Esophagus squamous epithelium (tissue), 5 donors: ENCODE data around the gene PPP2R5B. TPM values are rescaled to one million over a fixed set of nuclear protein-coding genes. Genes with fewer than 3 reads are reported as not detected.

Experiments
- DNase-seq: peaks from one replicate; lab custom pipeline; 2025; lab: John Stamatoyannopoulos, UW
- H3K27ac ChIP-seq, 4 donors: fragments of 200-600 bp; sonication (generic); one replicate each; pipeline ENCODE4 v1.5.1; 2016 to 2019; ENCODE audit warnings: mild to moderate bottlenecking in 1 of 4
- H3K27me3 ChIP-seq, 4 donors: fragments of 200-600 bp; sonication (generic); 1 replicate in 3 of 4; 2 replicates in 1 of 4; pipeline versions ENCODE4 v1.5.1 to v1.6.0; 2017 to 2021; ENCODE audit warnings: antibody characterized with exemption in 1 of 4
- H3K36me3 ChIP-seq, 3 donors: fragments of 200-600 bp; sonication (generic); one replicate each; pipeline ENCODE4 v1.5.1; 2016 to 2019
- H3K4me1 ChIP-seq, 3 donors: fragments of 200-600 bp; sonication (generic); one replicate each; pipeline ENCODE4 v1.5.1; 2017 to 2019
- H3K4me3 ChIP-seq, 4 donors: fragments of 200-600 bp; sonication (generic); 1 replicate in 3 of 4; 2 replicates in 1 of 4; pipeline ENCODE4 v1.5.1; 2016 to 2019; ENCODE audit warnings: mild to moderate bottlenecking in 2 of 4, moderate library complexity in 1 of 4
- H3K9me3 ChIP-seq, 3 donors: fragments of 200-600 bp; sonication (generic); one replicate each; pipeline ENCODE4 v1.5.1; 2016 to 2019
- CTCF ChIP-seq, 6 experiments: fragments of 450-650 bp in 4 of 6; fragments of 200-600 bp in 2 of 6; sonication (generic) in 2 of 6; IDR thresholded peaks; one replicate each; pipeline ENCODE4 v1.5.1; 2016 to 2019; ENCODE audit warnings: antibody characterized with exemption in 6 of 6, mild to moderate bottlenecking in 4 of 6, moderate library complexity in 4 of 6
- POLR2A ChIP-seq, 4 donors: fragments of 450-650 bp; IDR thresholded peaks; one replicate each; pipeline ENCODE4 v1.6.1; 2017; ENCODE audit warnings: antibody characterized with exemption in 4 of 4, mild to moderate bottlenecking in 4 of 4, moderate library complexity in 3 of 4
- WGBS, 2 donors: methylation state at CpG; one replicate each; pipeline ENCODE4 v1.1.5; 2018; 5-methylcytosine and 5-hydroxymethylcytosine counted together
- intact Hi-C: fragments of 100-400 bp; cut with DNase I; formaldehyde crosslinking; loops from one replicate; pipeline ENCODE4 v1.15.0; 2022
- total RNA-seq, 4 donors: library from RNA; depleted of rRNA; stranded (reverse); fragments of >200 nt; gene quantifications; one replicate each; pipeline ENCODE4 v1.1.0, GENCODE V29; 2016
- donor health status: DM: yes; HTN: yes; CAD: no.

Gene PPP2R5B
- total RNA-seq, 4 donors from 2014 or later: 7.7 to 10.5 (median 8.6) TPM

GRCh38 chr11:64905516-64906313 is 18.8 kb upstream of the PPP2R5B start:
- Histone ChIP-seq H3K36me3 (peaks cover 42 to 100% (median 63%) of the 10 kb centered on the region in 3 donors), H3K27me3 (no peaks in the 10 kb centered on the region)
- no peak for DNase-seq

DNA sequence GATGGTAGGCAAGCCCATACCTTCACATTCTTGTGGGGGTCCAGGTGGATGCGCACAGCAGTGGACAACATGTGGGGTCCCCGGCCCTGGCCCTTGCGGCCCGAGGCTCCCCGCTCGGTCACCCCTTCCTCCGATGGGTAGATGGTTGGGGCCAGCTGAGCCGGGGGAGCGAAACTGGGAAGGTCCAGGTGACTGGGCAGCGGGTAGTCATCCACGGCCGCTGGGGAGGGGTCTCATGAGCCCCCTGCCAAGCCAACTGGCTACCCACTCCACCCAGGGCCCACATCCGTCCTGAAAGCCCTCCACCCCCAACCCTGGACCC is 18.2 kb upstream of the PPP2R5B start:
- intact Hi-C loops: no loop called here
- DNase-seq: no peak
- no peaks in the 10 kb centered on the region for H3K9me3 ChIP-seq
- WGBS, 2 donors: 89% methylated on average over 7 of the region's 13 CpGs; no CpG with 5 or more reads in 1 of the 2 donors
- no peak overlapping the region for H3K27ac ChIP-seq
- H3K4me1 ChIP-seq: no peaks in the 10 kb centered on the region
- H3K4me3 ChIP-seq: no peak overlapping the region
- no peaks in the 10 kb centered on the region for H3K27me3 ChIP-seq
- H3K36me3 ChIP-seq: peaks cover 47 to 100% (median 68%) of the 10 kb centered on the region in 3 donors
- TF ChIP-seq CTCF (IDR thresholded peaks at IDR 0.05) (no peak), POLR2A (IDR thresholded peaks at IDR 0.05) (no peak)

More at GRCh38 chr11:64905516-64906313, 18.8 kb upstream of the PPP2R5B start:
- 97 to 100% methylated on average over 3 to 11 of the region's 25 CpGs for whole genome bisulfite sequencing, 2 donors
- intact Hi-C loops: no loop called here
- no peak overlapping the region for H3K4me3 ChIP-seq
- H3K4me1 ChIP-seq: peaks cover 0 to under 1% (median 0%) of the 10 kb centered on the region in 3 donors
- TF ChIP-seq CTCF (IDR thresholded peaks at IDR 0.05) (no peak), POLR2A (IDR thresholded peaks at IDR 0.05) (no peak)
- H3K27ac ChIP-seq: no peak overlapping the region
- no peaks in the 10 kb centered on the region for H3K9me3 ChIP-seq

DNA sequence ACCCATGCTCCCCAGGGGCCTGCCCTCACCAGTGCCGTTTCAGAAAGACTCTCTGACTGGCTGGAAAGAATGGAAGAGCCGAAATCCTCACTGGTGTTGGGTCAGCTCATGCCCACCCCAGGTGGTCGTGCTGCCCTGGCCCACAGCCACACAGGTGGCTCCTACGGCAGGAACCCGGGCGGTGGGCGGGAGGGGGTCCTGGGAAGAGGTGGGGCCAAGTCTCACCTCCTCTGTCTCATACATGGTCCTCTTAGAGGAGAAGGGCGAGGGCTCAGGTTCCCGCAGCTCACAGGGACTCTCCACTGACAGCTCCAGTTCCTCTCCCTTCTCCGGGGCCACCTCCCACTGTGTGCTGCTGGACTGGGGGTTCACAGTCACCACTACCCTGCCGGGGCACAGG is 15.7 kb upstream of the PPP2R5B start:
- Histone ChIP-seq H3K4me1 (no peaks in the 10 kb centered on the region), H3K36me3 (peaks cover 51 to 100% (median 70%) of the 10 kb centered on the region in 3 donors), H3K27ac (no peak overlapping the region), H3K4me3 (no peak overlapping the region), H3K9me3 (no peaks in the 10 kb centered on the region), H3K27me3 (no peaks in the 10 kb centered on the region)
- TF ChIP-seq CTCF (IDR thresholded peaks at IDR 0.05): no peak
- TF ChIP-seq POLR2A (IDR thresholded peaks at IDR 0.05): no peak
- 91 to 92% methylated on average over 2 to 11 of the region's 11 CpGs for WGBS, 2 donors
- intact Hi-C loops: no loop called here
- DNase-seq: no peak

- Histone ChIP-seq H3K27me3 (no peaks in the 10 kb centered on the region), H3K27ac (no peak overlapping the region), H3K36me3 (peaks cover 58 to 100% (median 75%) of the 10 kb centered on the region in 3 donors), H3K9me3 (no peaks in the 10 kb centered on the region), H3K4me3 (no peak overlapping the region), H3K4me1 (no peaks in the 10 kb centered on the region)
- no peak for DNase-seq
- WGBS, 2 donors: 81 to 91% methylated on average over 5 of the region's 39 CpGs
- intact Hi-C loops: no loop called here
- TF ChIP-seq POLR2A (IDR thresholded peaks at IDR 0.05): no peak
- no peak for TF ChIP-seq CTCF (IDR thresholded peaks at IDR 0.05)
Measured at GRCh38 chr11:64909653-64910343, 14.7 kb upstream of the PPP2R5B start.
